Vagina (tissue), 2 donors: ENCODE data around the gene S1PR2. TPM values are rescaled to one million over a fixed set of nuclear protein-coding genes. Genes with fewer than 3 reads are reported as not detected.

Experiments used
- DNase-seq, 2 donors: peaks; one replicate each; pipeline ENCODE4 v3.0.0-alpha.2; 2017; ENCODE audit errors: extremely low spot score in 2 of 2
- H3K27ac ChIP-seq: fragments of 200-600 bp; sonication (generic); one replicate; pipeline ENCODE4 v1.5.1; 2019
- H3K27me3 ChIP-seq: fragments of 200-600 bp; sonication (generic); one replicate; pipeline ENCODE4 v1.5.1; 2019
- H3K36me3 ChIP-seq, 2 donors: fragments of 200-600 bp; sonication (generic); one replicate each; pipeline ENCODE4 v1.5.1; 2017 to 2019
- H3K4me1 ChIP-seq: fragments of 200-600 bp; sonication (generic); one replicate; pipeline ENCODE4 v1.5.1; 2019
- H3K4me3 ChIP-seq, 2 donors: fragments of 200-600 bp; sonication (generic); 1 replicate in 1 of 2; 2 replicates in 1 of 2; pipeline ENCODE4 v1.5.1; 2016 to 2019
- H3K9me3 ChIP-seq: fragments of 200-600 bp; sonication (generic); one replicate; pipeline ENCODE4 v1.5.1; 2019
- POLR2A ChIP-seq, 2 donors: fragments of 450-650 bp; IDR thresholded peaks; one replicate each; pipeline ENCODE4 v1.6.1; 2017; ENCODE audit warnings: antibody characterized with exemption in 2 of 2, mild to moderate bottlenecking in 2 of 2, moderate library complexity in 2 of 2
- POLR2AphosphoS5 ChIP-seq, 2 donors: sonication (generic); formaldehyde crosslinking; IDR thresholded peaks; one replicate each; pipeline ENCODE4 v1.9.0; 2017; ENCODE audit warnings: antibody characterized with exemption in 2 of 2, mild to moderate bottlenecking in 2 of 2, low read depth in 1 of 2; ENCODE audit not compliant: insufficient read depth in 1 of 2
- intact Hi-C: fragments of 100-400 bp; cut with DNase I; formaldehyde crosslinking; loops from one replicate; pipeline ENCODE4 v1.15.1; 2023
- total RNA-seq: library from RNA; depleted of rRNA; stranded (reverse); fragments of >200 nt; gene quantifications from one replicate; pipeline ENCODE4 v1.2.3, GENCODE V29; 2016
- TF ChIP-seq, protein P1 (sequence below), 3 experiments: fragments of 450-650 bp in 2 of 3; fragments of 200-600 bp in 1 of 3; sonication (generic) in 1 of 3; IDR thresholded peaks; one replicate each; pipeline ENCODE4 v1.5.1; 2017 to 2019; ENCODE audit warnings: antibody characterized with exemption in 3 of 3, mild to moderate bottlenecking in 2 of 3, moderate library complexity in 2 of 3

S1PR2 gene
- total RNA-seq, 1 donor from 2014 or later = 28.2 TPM

DNA sequence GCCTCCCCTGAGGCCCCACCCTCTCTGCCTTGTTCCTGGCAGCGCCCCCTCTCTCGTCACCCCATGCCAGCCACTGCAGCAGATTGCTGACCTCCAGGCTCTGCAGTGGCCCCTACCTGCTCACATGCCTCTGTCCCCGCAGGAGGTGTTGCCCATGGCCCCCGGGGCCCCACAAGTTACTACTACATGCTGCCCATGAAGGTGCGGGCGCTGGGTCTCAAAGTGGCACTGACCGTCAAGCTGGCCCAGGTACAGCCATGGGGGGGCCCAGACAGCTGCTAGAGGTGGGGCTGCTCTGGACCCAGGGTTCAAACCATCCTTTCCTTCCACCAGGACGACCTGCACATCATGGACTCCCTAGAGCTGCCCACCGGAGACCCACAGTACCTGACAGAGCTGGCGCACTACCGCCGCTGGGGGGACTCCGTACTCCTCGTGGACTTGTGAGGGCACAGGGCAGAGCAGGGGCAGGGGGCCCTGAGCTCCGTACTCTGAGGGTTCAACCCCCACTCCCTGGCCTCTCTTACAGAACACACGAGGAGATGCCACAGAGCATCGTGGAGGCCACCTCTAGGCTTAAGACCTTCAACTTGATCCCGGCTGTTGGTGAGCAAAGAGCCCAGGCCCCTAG is 27.1 kb upstream of the S1PR2 start:
- peaks cover 0 to 40% of the 10 kb centered on the region in 2 donors for H3K36me3 ChIP-seq
- H3K4me1 ChIP-seq = peaks cover 8% of the 10 kb centered on the region
- no peaks in the 10 kb centered on the region for H3K27me3 ChIP-seq
- H3K4me3 ChIP-seq = no peak overlapping the region
- TF ChIP-seq, protein P1, sequence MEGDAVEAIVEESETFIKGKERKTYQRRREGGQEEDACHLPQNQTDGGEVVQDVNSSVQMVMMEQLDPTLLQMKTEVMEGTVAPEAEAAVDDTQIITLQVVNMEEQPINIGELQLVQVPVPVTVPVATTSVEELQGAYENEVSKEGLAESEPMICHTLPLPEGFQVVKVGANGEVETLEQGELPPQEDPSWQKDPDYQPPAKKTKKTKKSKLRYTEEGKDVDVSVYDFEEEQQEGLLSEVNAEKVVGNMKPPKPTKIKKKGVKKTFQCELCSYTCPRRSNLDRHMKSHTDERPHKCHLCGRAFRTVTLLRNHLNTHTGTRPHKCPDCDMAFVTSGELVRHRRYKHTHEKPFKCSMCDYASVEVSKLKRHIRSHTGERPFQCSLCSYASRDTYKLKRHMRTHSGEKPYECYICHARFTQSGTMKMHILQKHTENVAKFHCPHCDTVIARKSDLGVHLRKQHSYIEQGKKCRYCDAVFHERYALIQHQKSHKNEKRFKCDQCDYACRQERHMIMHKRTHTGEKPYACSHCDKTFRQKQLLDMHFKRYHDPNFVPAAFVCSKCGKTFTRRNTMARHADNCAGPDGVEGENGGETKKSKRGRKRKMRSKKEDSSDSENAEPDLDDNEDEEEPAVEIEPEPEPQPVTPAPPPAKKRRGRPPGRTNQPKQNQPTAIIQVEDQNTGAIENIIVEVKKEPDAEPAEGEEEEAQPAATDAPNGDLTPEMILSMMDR (IDR thresholded peaks at IDR 0.05) = no peak
- TF ChIP-seq POLR2A (IDR thresholded peaks at IDR 0.05) = no peak
- TF ChIP-seq POLR2AphosphoS5 (IDR thresholded peaks at IDR 0.05; ENCODE audit: insufficient read depth in 1 of 2, low read depth in 1 of 2) = no peak
- intact Hi-C loops = no loop called here
- H3K27ac ChIP-seq = no peak overlapping the region
- no peaks in the 10 kb centered on the region for H3K9me3 ChIP-seq
- no peak for DNase-seq

DNA sequence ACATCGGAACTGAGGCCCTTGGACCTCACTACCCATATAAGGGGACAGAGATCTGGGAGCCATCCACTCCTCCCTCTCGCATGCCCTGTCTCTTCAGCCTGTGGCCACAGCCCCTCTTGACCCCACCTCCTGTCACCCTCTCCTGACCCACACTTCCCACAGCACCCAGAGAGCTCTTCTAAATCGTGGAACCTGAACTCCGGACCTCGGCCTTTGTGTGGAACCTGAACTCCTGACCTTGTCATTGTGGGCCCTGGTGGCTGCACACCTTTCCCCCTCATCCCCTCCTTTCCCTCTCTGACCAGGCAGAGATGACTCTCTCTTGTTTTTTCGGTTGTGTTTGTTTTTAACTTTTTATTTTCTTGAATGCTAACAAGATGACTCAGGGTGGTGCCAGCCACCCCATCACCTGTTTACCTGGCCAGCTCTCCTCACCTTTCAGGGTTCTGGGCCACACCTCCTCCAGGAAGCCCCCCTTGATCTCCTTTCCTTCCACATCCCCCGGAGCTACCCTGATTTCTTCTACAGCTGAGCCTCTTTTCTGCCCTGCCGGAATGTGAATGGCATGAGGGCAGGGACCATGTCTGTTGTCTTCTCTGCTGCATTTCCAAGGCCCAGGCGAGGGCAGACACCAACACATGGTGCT is 26.0 kb upstream of the S1PR2 start:
- intact Hi-C loops = no loop called here
- Histone ChIP-seq H3K9me3 (no peaks in the 10 kb centered on the region), H3K36me3 (peaks cover 0 to 40% of the 10 kb centered on the region in 2 donors), H3K27me3 (no peaks in the 10 kb centered on the region), H3K4me1 (peaks cover 18% of the 10 kb centered on the region), H3K27ac (no peak overlapping the region), H3K4me3 (no peak overlapping the region)
- TF ChIP-seq, protein P1 (IDR thresholded peaks at IDR 0.05) = no peak
- TF ChIP-seq POLR2AphosphoS5 (IDR thresholded peaks at IDR 0.05; ENCODE audit: insufficient read depth in 1 of 2, low read depth in 1 of 2) (no peak), POLR2A (IDR thresholded peaks at IDR 0.05) (no peak)
- no peak for DNase-seq

DNA sequence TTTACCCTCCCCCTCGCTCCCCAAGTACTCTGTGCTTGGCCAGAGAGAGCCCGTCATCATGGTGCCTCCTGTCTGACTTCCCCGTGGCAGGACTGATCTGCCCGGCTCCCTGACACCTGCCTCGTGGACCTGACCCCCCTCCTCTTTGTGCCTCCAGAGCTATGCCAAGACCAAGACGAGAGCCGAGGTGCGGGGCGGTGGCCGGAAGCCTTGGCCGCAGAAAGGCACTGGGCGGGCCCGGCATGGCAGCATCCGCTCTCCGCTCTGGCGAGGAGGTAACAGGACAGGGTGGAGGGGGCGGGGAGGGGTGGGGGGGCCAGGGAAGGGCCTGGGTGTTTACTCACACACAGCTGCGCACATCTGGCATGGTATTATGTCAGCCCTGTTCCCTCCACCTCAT is 25.4 kb upstream of the S1PR2 start:
- no peak for DNase-seq
- peaks cover 18% of the 10 kb centered on the region for H3K4me1 ChIP-seq
- no peak for TF ChIP-seq POLR2A (IDR thresholded peaks at IDR 0.05)
- TF ChIP-seq POLR2AphosphoS5 (IDR thresholded peaks at IDR 0.05; ENCODE audit: insufficient read depth in 1 of 2, low read depth in 1 of 2) = no peak
- TF ChIP-seq, protein P1 (IDR thresholded peaks at IDR 0.05) = no peak
- H3K27ac ChIP-seq = no peak overlapping the region
- H3K36me3 ChIP-seq = peaks cover 0 to 40% of the 10 kb centered on the region in 2 donors
- H3K27me3 ChIP-seq = no peaks in the 10 kb centered on the region
- H3K4me3 ChIP-seq = no peak overlapping the region
- intact Hi-C loops = no loop called here
- no peaks in the 10 kb centered on the region for H3K9me3 ChIP-seq

DNA sequence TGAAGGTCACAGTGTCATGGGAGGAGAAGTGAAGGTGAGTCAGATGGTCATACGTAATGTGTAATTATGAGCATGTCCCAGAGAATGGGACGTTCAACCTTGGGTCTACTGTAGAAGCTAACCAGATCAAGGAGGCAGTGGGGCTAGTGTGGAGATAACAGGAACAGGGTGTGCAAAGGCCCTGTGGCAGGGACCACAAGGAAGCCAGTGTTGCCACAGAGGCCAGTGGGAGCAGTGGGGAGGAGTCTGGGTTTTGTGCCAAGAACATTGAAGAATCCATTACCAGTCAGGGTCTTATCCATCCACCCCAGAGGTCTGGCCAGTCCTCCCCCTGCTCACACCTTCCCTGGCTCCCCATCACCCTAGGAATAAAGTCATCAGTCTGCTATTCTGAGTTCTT is 24.2 kb upstream of the S1PR2 start:
- H3K4me1 ChIP-seq = peaks cover 28% of the 10 kb centered on the region
- H3K9me3 ChIP-seq = no peaks in the 10 kb centered on the region
- DNase-seq = no peak
- no peak overlapping the region for H3K27ac ChIP-seq
- intact Hi-C loops = no loop called here
- no peaks in the 10 kb centered on the region for H3K27me3 ChIP-seq
- no peak overlapping the region for H3K4me3 ChIP-seq
- H3K36me3 ChIP-seq = peaks cover 0 to 40% of the 10 kb centered on the region in 2 donors
- TF ChIP-seq POLR2A (IDR thresholded peaks at IDR 0.05) = no peak
- TF ChIP-seq, protein P1 (IDR thresholded peaks at IDR 0.05) = no peak
- no peak for TF ChIP-seq POLR2AphosphoS5 (IDR thresholded peaks at IDR 0.05; ENCODE audit: insufficient read depth in 1 of 2, low read depth in 1 of 2)

DNA sequence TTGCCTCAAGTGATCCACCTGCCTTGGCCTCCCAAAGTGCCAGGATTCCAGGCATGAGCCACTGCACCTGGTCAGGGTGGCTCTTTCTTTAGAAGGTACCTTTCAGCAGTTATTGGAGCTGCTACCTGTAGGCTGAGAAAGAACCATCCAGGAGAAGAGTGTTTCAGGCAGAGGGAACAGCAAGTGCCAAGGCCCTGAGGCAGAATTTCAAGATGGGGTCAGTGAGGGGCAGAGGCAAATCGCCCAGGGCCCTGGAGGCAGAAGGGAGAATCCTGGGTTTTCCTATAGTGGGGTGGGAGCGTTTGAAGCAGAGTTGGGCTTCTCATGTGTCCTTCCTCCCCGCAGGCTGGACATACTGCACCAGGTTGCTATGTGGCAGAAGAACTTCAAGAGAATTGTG is 23.1 kb upstream of the S1PR2 start:
- TF ChIP-seq, protein P1 (IDR thresholded peaks at IDR 0.05) = no peak
- no peak for TF ChIP-seq POLR2A (IDR thresholded peaks at IDR 0.05)
- TF ChIP-seq POLR2AphosphoS5 (IDR thresholded peaks at IDR 0.05; ENCODE audit: insufficient read depth in 1 of 2, low read depth in 1 of 2) = no peak
- intact Hi-C loops = no loop called here
- Histone ChIP-seq H3K27ac (no peak overlapping the region), H3K36me3 (peaks cover 0 to 40% of the 10 kb centered on the region in 2 donors), H3K9me3 (no peaks in the 10 kb centered on the region), H3K27me3 (no peaks in the 10 kb centered on the region), H3K4me3 (no peak overlapping the region), H3K4me1 (peaks cover 24% of the 10 kb centered on the region)
- no peak for DNase-seq
